PC-9 (cell line): Measurements from ENCODE around the gene LBX2. TPM values are rescaled to one million over a fixed set of nuclear protein-coding genes. Genes with fewer than 3 reads are reported as not detected.

ENCODE experiments used
- BruUV-seq: library from RNA; stranded (reverse); fragments of 400-500 nt; replicated peaks from 2 replicates; lab custom pipeline; 2021; lab: Mats Ljungman, UMichigan
- CTCF ChIA-PET: fragments of 300-600 bp; sonication (Branson Sonifier 250); formaldehyde crosslinking; loops from one replicate; lab custom pipeline; 2022; ENCODE audit warnings: antibody characterized with exemption; lab: Charles Lee
- POLR2A ChIA-PET: fragments of 300-600 bp; sonication (Branson Sonifier 250); formaldehyde crosslinking; loops from one replicate; lab custom pipeline; 2022; ENCODE audit warnings: antibody characterized with exemption; ENCODE audit not compliant: unreplicated experiment; lab: Charles Lee
- DNase-seq, 2 experiments: peaks; one replicate each; pipeline versions ENCODE4 v3.0.0 to v3.0.0-alpha.2; 2015 to 2022; ENCODE audit warnings: mixed read lengths in 1 of 2
- H2AFZ ChIP-seq: fragments of 200-600 bp; sonication (generic); 2 replicates; pipeline ENCODE4 v1.8.1; 2017; ENCODE audit warnings: antibody characterized with exemption
- H3F3A ChIP-seq: fragments of 200-600 bp; sonication (generic); 2 replicates; pipeline ENCODE4 v1.8.1; 2017; ENCODE audit warnings: antibody characterized with exemption, mild to moderate bottlenecking, low read depth; ENCODE audit not compliant: insufficient read depth
- H3K27ac ChIP-seq: fragments of 200-600 bp; sonication (generic); 2 replicates; pipeline ENCODE4 v1.6.1; 2016; ENCODE audit warnings: mixed run types
- H3K27me3 ChIP-seq: fragments of 200-600 bp; sonication (generic); 2 replicates; pipeline ENCODE4 v1.6.1; 2016; ENCODE audit warnings: low read depth, mixed run types; ENCODE audit not compliant: insufficient read depth
- H3K36me3 ChIP-seq: fragments of 200-600 bp; sonication (generic); 2 replicates; pipeline ENCODE4 v1.6.1; 2016; ENCODE audit warnings: low read depth, mixed run types
- H3K4me1 ChIP-seq: fragments of 200-600 bp; sonication (generic); replicated peaks from 2 replicates; pipeline ENCODE4 v1.6.1; 2016; ENCODE audit warnings: mixed run types; ENCODE audit not compliant: insufficient read depth
- H3K4me2 ChIP-seq: fragments of 200-600 bp; sonication (generic); 2 replicates; pipeline ENCODE4 v1.6.1; 2017; ENCODE audit warnings: mixed run types
- H3K4me3 ChIP-seq: fragments of 200-600 bp; sonication (generic); 2 replicates; pipeline ENCODE4 v1.6.1; 2016; ENCODE audit warnings: mixed run types
- H3K79me2 ChIP-seq: fragments of 200-600 bp; sonication (generic); 2 replicates; pipeline ENCODE4 v1.6.1; 2017; ENCODE audit warnings: low read depth, mixed run types
- H3K9me2 ChIP-seq: fragments of 200-600 bp; sonication (generic); 2 replicates; pipeline ENCODE4 v1.8.1; 2017; ENCODE audit warnings: mild to moderate bottlenecking; ENCODE audit not compliant: insufficient read depth
- H3K9me3 ChIP-seq: fragments of 200-600 bp; sonication (generic); 2 replicates; pipeline ENCODE4 v1.8.1; 2016; ENCODE audit warnings: low read depth; ENCODE audit not compliant: insufficient read depth
- H4K20me1 ChIP-seq: fragments of 200-600 bp; sonication (generic); 2 replicates; pipeline ENCODE4 v1.8.1; 2017; ENCODE audit not compliant: insufficient read depth
- CTCF ChIP-seq: fragments of 200-600 bp; sonication (generic); conservative IDR thresholded peaks from 2 replicates; pipeline ENCODE4 v1.6.1; 2017; ENCODE audit warnings: mixed run types, antibody characterized with exemption, mild to moderate bottlenecking, moderate library complexity
- EZH2 ChIP-seq: fragments of 200-600 bp; sonication (generic); IDR thresholded peaks from 2 replicates; pipeline ENCODE4 v1.8.0; 2017; ENCODE audit warnings: antibody characterized with exemption, low read depth
- intact Hi-C: fragments of 100-400 bp; cut with micrococcal nuclease; formaldehyde crosslinking; loops from one replicate; pipeline ENCODE4 v1.10.0; 2022; ENCODE audit not compliant: unreplicated experiment
- total RNA-seq: library from RNA; stranded (reverse); gene quantifications from 2 replicates; pipeline ENCODE4 v1.2.3, GENCODE V29; 2021

Gene LBX2
- total RNA-seq, 1 experiment from 2014 or later, result 0.76 TPM

GRCh38 chr2:74457129-74457548, 42.3 kb downstream of the LBX2 start:
- Histone ChIP-seq H4K20me1 (no peaks in the 10 kb centered on the region), H3K4me1 (peaks cover 22% of the 10 kb centered on the region), H3K27me3 (no peaks in the 10 kb centered on the region), H3K36me3 (peaks cover 6% of the 10 kb centered on the region; the same call in 1 of the 2 replicates), H3K9me2 (no peaks in the 10 kb centered on the region), H3F3A (peaks cover 31% of the 10 kb centered on the region), H3K79me2 (peaks cover 22% of the 10 kb centered on the region), H2AFZ (no peak overlapping the region), H3K4me2 (no peak overlapping the region), H3K4me3 (no peak overlapping the region), H3K27ac (no peak overlapping the region), H3K9me3 (no peaks in the 10 kb centered on the region)
- intact Hi-C loops, result loop anchor here (10.0 kb wide), 1 partner anchor 192 kb away; no protein-coding TSS in a partner anchor
- ChIA-PET CTCF (no interaction called here), POLR2A (no interaction called here)
- DNase-seq, result no peak
- BruUV-seq, result no TSS peak
- no peak for TF ChIP-seq CTCF
- TF ChIP-seq EZH2, result no peak

GRCh38 chr2:74454654-74455511, 44.5 kb downstream of the LBX2 start, which contains the start of gene INO80B:
INO80B (plus strand) TSS chr2:74455087; CDS start chr2:74455117, 30 bp downstream.
- Histone ChIP-seq H2AFZ (peak within 1 kb of the TSS; percentile 88), H3K9me2 (no peaks in the 10 kb centered on the region), H3K4me2 (peak within 1 kb of the TSS; percentile 73), H3K27ac (no peak within 1 kb of the TSS), H3K4me3 (peak within 1 kb of the TSS; percentile 84), H3K79me2 (peaks cover 22% of the 10 kb centered on the region), H3F3A (peaks cover 22% of the 10 kb centered on the region), H3K9me3 (no peaks in the 10 kb centered on the region), H3K36me3 (no peaks in the 10 kb centered on the region), H4K20me1 (no peaks in the 10 kb centered on the region), H3K4me1 (peaks cover 22% of the 10 kb centered on the region), H3K27me3 (no peaks in the 10 kb centered on the region)
- TF ChIP-seq EZH2 (no peak), CTCF (no peak)
- peak; percentile 95 to 96 for DNase-seq
- POLR2A ChIA-PET, result interaction anchor here (0.5 kb wide), 1 partner anchor 588 kb away, joined by 3 read pairs; no protein-coding TSS in a partner anchor
- intact Hi-C loops, result loop anchor here (1.0 to 10.0 kb wide), 3 partner anchors 28 to 190 kb away; partner anchors contain the start of genes PCGF1 and TTC31
- no TSS peak for BruUV-seq
- CTCF ChIA-PET, result no interaction called here

GRCh38 chr2:74450570-74451190, 48.7 kb downstream of the LBX2 start:
- H3K9me3 ChIP-seq, result no peaks in the 10 kb centered on the region
- peaks cover 6% of the 10 kb centered on the region for H3K4me1 ChIP-seq
- no peaks in the 10 kb centered on the region for H3K36me3 ChIP-seq
- 0 out of 2 replicates have a peak, but pooled peaks cover 7% of the 10 kb centered on the region for H3F3A ChIP-seq
- no TSS peak for BruUV-seq
- intact Hi-C loops, result loop anchor here (10.0 kb wide), 1 partner anchor 186 kb away; no protein-coding TSS in a partner anchor
- DNase-seq, result no peak
- no peaks in the 10 kb centered on the region for H4K20me1 ChIP-seq
- H3K79me2 ChIP-seq, result peaks cover 6% of the 10 kb centered on the region
- no peak overlapping the region for H3K4me2 ChIP-seq
- H3K27ac ChIP-seq, result no peak overlapping the region
- H3K27me3 ChIP-seq, result no peaks in the 10 kb centered on the region
- H2AFZ ChIP-seq, result no peak overlapping the region
- H3K4me3 ChIP-seq, result no peak overlapping the region
- ChIA-PET CTCF (no interaction called here), POLR2A (no interaction called here)
- no peak for TF ChIP-seq CTCF
- no peak for TF ChIP-seq EZH2
- no peaks in the 10 kb centered on the region for H3K9me2 ChIP-seq
